Activated naive CD4-positive, alpha-beta T cell treated with Interleukin-2 at 50 U/mL for 16 hours (primary cell): Measurements from ENCODE around the gene WWP2.
"Not testable (repeated sequence)": the region's sequence is repeated elsewhere in the genome, so short reads cannot be mapped to it uniquely, and the experiment has no call there.

Experiments
- DNase-seq: peaks from one replicate; pipeline ENCODE4 v3.0.0-alpha.2; 2020

The WWP2 gene

GRCh38 chr16:69951672-69952031 lies 189.5 kb downstream of the WWP2 start:
- not testable (repeated sequence) for DNase-seq

DNA sequence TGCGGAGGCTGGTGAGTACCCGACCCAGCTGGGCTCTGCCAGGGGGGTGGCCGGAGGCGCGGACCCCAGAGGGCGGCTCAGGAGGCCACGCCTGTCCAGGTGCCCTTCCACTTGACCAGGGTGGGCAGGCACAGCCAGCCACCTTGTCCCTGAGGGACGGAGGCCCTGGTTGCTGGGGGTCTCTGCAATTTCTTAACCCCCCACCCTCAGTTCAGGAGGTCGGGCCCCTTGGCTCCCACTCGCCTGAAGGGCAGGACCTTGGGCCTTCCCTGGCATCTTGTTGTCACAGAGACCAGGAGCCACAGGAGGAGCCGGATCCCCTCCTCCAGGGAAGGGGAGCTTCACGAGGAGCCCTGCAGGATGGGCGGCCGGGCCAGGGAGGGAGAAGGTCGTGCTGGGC lies 190.0 kb downstream of the WWP2 start:
- DNase-seq: not testable (repeated sequence)

GRCh38 chr16:69952572-69953355 lies 190.6 kb downstream of the WWP2 start:
- DNase-seq: not testable (repeated sequence)

DNA sequence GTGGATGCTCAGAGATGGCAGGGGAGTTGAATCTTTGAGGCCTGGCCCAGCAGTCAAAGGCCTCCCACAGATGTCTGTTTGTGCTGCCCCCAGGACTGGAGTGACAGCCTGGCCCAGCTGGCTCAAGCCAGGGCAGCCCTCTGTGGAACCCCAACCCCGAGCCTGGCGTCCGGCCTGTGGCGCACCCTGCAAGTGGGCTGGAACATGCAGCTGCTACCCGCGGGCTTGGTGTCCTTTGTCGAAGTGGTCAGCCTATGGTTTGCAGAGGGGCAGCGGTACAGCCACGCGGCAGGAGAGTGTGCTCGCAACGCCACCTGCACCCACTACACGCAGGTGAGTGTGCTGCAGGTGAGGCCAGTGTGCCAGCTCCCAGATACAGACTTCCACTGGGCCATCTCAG lies 192.1 kb downstream of the WWP2 start:
- not testable (repeated sequence) for DNase-seq

GRCh38 chr16:69963312-69963711 lies 201.2 kb downstream of the WWP2 start:
- DNase-seq: not testable (repeated sequence)

- DNase-seq: not testable (repeated sequence)
Observed at GRCh38 chr16:69964960-69965660, 203.0 kb downstream of the WWP2 start.

DNA sequence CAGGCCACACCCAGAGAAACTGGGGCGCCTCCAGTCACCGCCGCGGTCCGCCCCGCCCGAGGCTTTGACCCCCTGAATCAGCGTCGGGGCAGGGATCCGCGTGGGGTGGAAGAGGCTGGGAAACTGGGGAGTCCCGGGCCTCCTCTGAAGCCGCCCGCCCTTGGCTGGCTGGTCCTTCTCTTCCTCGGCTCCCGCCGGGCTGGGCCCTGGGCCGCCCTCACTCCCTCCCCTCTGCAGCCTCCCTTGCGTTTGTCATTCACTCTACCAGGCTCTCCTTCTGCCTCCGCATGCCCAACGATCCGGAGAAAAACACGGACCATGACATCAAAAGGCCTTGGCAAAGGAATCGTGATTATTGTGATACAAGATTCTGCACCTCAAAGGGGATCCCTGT lies 203.5 kb downstream of the WWP2 start:
- DNase-seq: not testable (repeated sequence)

GRCh38 chr16:69967688-69968087 lies 205.6 kb downstream of the WWP2 start:
- not testable (repeated sequence) for DNase-seq

GRCh38 chr16:69968125-69968524 lies 206.0 kb downstream of the WWP2 start:
- DNase-seq: not testable (repeated sequence)

DNA sequence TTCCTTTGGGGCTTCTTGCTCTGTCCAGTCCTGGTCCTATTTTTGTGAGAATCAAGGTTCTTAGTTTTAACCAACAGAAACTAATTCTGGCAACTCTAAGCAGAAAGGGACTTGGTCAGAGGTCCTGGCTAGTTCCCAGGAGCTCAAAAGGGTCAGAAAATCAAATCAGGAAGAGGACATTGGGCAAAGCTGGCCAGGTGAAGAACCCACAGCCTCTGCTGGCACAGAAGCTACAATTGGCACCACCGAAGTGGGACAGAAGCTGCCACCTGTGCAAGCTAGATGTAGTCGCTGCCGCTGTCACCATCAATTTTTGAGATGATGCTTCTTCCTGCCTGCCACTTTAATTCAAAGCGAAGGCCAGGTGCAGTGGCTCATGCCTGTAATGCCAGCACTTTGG lies 207.5 kb downstream of the WWP2 start:
- DNase-seq: not testable (repeated sequence)

DNA sequence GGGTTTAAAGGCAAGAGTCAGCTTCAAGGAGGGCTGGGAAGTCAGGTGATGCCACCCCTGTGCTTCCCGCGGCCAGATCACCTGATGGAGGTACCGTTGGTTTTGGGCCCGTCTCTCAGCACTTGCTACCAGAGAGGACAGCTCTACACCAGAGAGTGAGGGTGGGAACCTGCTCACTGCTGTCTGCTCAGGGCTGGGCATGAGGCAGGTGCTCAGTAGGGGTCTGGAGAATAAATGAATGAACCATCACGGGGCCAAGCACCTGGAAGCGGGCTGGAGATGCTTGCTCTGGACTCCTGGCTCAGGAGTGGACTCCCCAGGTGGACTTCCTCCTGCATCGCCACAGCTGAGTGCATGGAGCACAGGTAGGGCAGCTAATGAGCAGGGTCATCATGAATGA lies 210.0 kb downstream of the WWP2 start:
- DNase-seq: not testable (repeated sequence)

GRCh38 chr16:69972935-69973334 lies 210.8 kb downstream of the WWP2 start:
- not testable (repeated sequence) for DNase-seq

- not testable (repeated sequence) for DNase-seq
Observed at GRCh38 chr16:69985196-69985595, 223.1 kb downstream of the WWP2 start.
